Mammary epithelial cell (primary cell): Measurements from ENCODE around the gene LCN12.

ENCODE experiments used
- CTCF ChIP-seq, 2 donors: IDR thresholded peaks in 1 of 2; conservative IDR thresholded peaks in 1 of 2; 2 replicates each; pipeline ENCODE4 v1.5.1; 2011 to 2012; ENCODE audit warnings: inconsistent platforms in 2 of 2, low read length in 2 of 2, mild to moderate bottlenecking in 2 of 2, control low read depth in 1 of 2, low read depth in 1 of 2; ENCODE audit not compliant: insufficient read depth in 1 of 2; ENCODE audit errors: extremely low read depth in 1 of 2
- EZH2 ChIP-seq: IDR thresholded peaks from 2 replicates; pipeline ENCODE4 v1.6.1; 2012; ENCODE audit warnings: low read length, inconsistent platforms, borderline replicate concordance

GRCh38 chr9:136906266-136906665 is 45.8 kb upstream of the LCN12 start:
- TF ChIP-seq CTCF (conservative IDR thresholded peaks at IDR 0.05 in 1 of 2, IDR thresholded peaks at IDR 0.05 in 1 of 2; ENCODE audit: extremely low read depth in 1 of 2, insufficient read depth in 1 of 2, low read depth in 1 of 2, low read length in 2 of 2) (no peak), EZH2 (no peak)
